ENCODE results near the gene S1PR4. TPM values are rescaled to one million over a fixed set of nuclear protein-coding genes. Genes with fewer than 3 reads are reported as not detected.
"Not testable (repeated sequence)": the region's sequence is repeated elsewhere in the genome, so short reads cannot be mapped to it uniquely, and the experiment has no call there.

The S1PR4 gene
- total RNA-seq, 1 experiment from 2014 or later = not detected

GRCh38 chr19:3194106-3195087 lies 15.8 kb downstream of the S1PR4 start:
- no peak for DNase-seq (ENCODE audit: low read depth)

GRCh38 chr19:3196064-3196932 lies 17.7 kb downstream of the S1PR4 start:
- DNase-seq (ENCODE audit: low read depth) = no peak

GRCh38 chr19:3196933-3197205 lies 18.3 kb downstream of the S1PR4 start:
- no peak for DNase-seq (ENCODE audit: low read depth)

- DNase-seq (ENCODE audit: low read depth) = no peak
These were observed 20.5 kb downstream of the S1PR4 start for GRCh38 chr19:3198901-3199700.

GRCh38 chr19:3201072-3201700 lies 22.6 kb downstream of the S1PR4 start:
- DNase-seq (ENCODE audit: low read depth) = no peak

- DNase-seq (ENCODE audit: low read depth) = no peak
These were observed 23.3 kb downstream of the S1PR4 start for GRCh38 chr19:3201911-3202310.

- no peak for DNase-seq (ENCODE audit: low read depth)
These were observed 23.8 kb downstream of the S1PR4 start for GRCh38 chr19:3202346-3202745.

- not testable (repeated sequence) for DNase-seq (ENCODE audit: low read depth)
These were observed 24.3 kb downstream of the S1PR4 start for GRCh38 chr19:3202895-3203294.

- no peak for DNase-seq (ENCODE audit: low read depth)
These were observed 25.5 kb downstream of the S1PR4 start for GRCh38 chr19:3203805-3204645.

- DNase-seq (ENCODE audit: low read depth) = no peak
These were observed 26.2 kb downstream of the S1PR4 start for GRCh38 chr19:3204646-3205275.

GRCh38 chr19:3206216-3206953 lies 27.8 kb downstream of the S1PR4 start:
- no peak for DNase-seq (ENCODE audit: low read depth)

- no peak for DNase-seq (ENCODE audit: low read depth)
These were observed 29.1 kb downstream of the S1PR4 start for GRCh38 chr19:3207461-3208242.

GRCh38 chr19:3208317-3209207 lies 30.0 kb downstream of the S1PR4 start:
- no peak for DNase-seq (ENCODE audit: low read depth)

GRCh38 chr19:3210347-3211017 lies 31.9 kb downstream of the S1PR4 start:
- DNase-seq (ENCODE audit: low read depth) = peak; percentile 34

GRCh38 chr19:3211191-3211590 lies 32.6 kb downstream of the S1PR4 start:
- DNase-seq (ENCODE audit: low read depth) = no peak

GRCh38 chr19:3213159-3213558 lies 34.6 kb downstream of the S1PR4 start:
- DNase-seq (ENCODE audit: low read depth) = no peak

- no peak for DNase-seq (ENCODE audit: low read depth)
These were observed 38.3 kb downstream of the S1PR4 start for GRCh38 chr19:3216874-3217273.
